Parathyroid adenoma (tissue), 2 donors: Measurements from ENCODE around the gene PLIN4.

Experiments
- H2AFZ ChIP-seq: fragments of 300-600 bp; sonication (generic); one replicate; pipeline ENCODE4 v1.7.0; 2017; ENCODE audit warnings: antibody characterized with exemption, mild to moderate bottlenecking
- H3K27ac ChIP-seq: fragments of 300-600 bp; sonication (generic); one replicate; pipeline ENCODE4 v1.7.0; 2017
- H3K27me3 ChIP-seq: fragments of 300-600 bp; sonication (generic); one replicate; pipeline ENCODE4 v1.7.0; 2017; ENCODE audit warnings: low read length; ENCODE audit not compliant: control insufficient read depth, insufficient read depth
- H3K36me3 ChIP-seq: fragments of 300-600 bp; sonication (generic); one replicate; pipeline ENCODE4 v1.7.0; 2017; ENCODE audit warnings: low read length; ENCODE audit not compliant: control insufficient read depth, insufficient read depth
- H3K4me1 ChIP-seq: fragments of 300-600 bp; sonication (generic); one replicate; pipeline ENCODE4 v1.7.0; 2017; ENCODE audit warnings: control low read depth
- H3K4me2 ChIP-seq: fragments of 300-600 bp; sonication (generic); one replicate; pipeline ENCODE4 v1.7.0; 2017; ENCODE audit warnings: low read length
- H3K4me3 ChIP-seq: fragments of 300-600 bp; sonication (generic); one replicate; pipeline ENCODE4 v1.7.0; 2017; ENCODE audit warnings: low read depth, low read length
- H3K79me2 ChIP-seq: fragments of 300-600 bp; sonication (generic); one replicate; pipeline ENCODE4 v1.7.0; 2017; ENCODE audit warnings: control low read depth
- H3K9ac ChIP-seq: fragments of 300-600 bp; sonication (generic); one replicate; pipeline ENCODE4 v1.7.0; 2017; ENCODE audit warnings: mild to moderate bottlenecking
- H3K9me3 ChIP-seq: fragments of 300-600 bp; sonication (generic); one replicate; pipeline ENCODE4 v1.7.0; 2017; ENCODE audit warnings: low read length; ENCODE audit not compliant: control insufficient read depth
- CTCF ChIP-seq: fragments of 300-600 bp; sonication (generic); IDR thresholded peaks from one replicate; pipeline ENCODE4 v1.7.0; 2017; ENCODE audit warnings: antibody characterized with exemption, mild to moderate bottlenecking
- donor health status: primary hyperparathyroidism.

Gene PLIN4

DNA sequence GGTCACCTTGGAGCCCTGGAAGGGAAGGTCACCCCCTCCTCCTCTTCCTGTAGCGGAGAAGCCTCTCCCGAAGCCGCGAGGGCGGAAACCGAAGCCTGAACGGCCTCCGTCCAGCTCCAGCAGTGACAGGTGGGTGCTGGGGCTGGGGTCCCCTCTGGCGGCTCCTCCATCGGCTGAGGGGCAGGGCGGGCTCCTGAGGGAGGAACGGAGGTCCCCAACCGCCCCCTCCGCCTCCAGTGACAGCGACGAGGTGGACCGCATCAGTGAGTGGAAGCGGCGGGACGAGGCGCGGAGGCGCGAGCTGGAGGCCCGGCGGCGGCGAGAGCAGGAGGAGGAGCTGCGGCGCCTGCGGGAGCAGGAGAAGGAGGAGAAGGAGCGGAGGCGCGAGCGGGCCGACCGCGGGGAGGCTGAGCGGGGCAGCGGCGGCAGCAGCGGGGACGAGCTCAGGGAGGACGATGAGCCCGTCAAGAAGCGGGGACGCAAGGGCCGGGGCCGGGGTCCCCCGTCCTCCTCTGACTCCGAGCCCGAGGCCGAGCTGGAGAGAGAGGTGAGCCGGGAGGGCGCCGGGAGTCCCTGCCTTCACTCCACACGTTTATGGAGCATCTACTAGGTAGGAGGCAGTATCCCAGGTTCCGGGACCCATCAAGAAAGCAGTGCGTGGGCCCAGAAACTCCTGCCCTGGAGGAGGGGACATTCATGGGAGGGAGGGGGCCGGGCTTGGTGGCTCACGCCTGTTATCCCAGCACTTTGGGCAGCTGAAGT lies 24.2 kb downstream of the PLIN4 start:
- Histone ChIP-seq H3K36me3 (no peaks in the 10 kb centered on the region), H3K4me2 (no peak overlapping the region), H3K4me3 (no peak overlapping the region), H3K9me3 (no peaks in the 10 kb centered on the region), H3K9ac (no peak overlapping the region), H2AFZ (no peak overlapping the region), H3K27ac (no peak overlapping the region), H3K4me1 (no peaks in the 10 kb centered on the region), H3K27me3 (no peaks in the 10 kb centered on the region), H3K79me2 (peaks cover 2% of the 10 kb centered on the region)
- no peak for TF ChIP-seq CTCF

DNA sequence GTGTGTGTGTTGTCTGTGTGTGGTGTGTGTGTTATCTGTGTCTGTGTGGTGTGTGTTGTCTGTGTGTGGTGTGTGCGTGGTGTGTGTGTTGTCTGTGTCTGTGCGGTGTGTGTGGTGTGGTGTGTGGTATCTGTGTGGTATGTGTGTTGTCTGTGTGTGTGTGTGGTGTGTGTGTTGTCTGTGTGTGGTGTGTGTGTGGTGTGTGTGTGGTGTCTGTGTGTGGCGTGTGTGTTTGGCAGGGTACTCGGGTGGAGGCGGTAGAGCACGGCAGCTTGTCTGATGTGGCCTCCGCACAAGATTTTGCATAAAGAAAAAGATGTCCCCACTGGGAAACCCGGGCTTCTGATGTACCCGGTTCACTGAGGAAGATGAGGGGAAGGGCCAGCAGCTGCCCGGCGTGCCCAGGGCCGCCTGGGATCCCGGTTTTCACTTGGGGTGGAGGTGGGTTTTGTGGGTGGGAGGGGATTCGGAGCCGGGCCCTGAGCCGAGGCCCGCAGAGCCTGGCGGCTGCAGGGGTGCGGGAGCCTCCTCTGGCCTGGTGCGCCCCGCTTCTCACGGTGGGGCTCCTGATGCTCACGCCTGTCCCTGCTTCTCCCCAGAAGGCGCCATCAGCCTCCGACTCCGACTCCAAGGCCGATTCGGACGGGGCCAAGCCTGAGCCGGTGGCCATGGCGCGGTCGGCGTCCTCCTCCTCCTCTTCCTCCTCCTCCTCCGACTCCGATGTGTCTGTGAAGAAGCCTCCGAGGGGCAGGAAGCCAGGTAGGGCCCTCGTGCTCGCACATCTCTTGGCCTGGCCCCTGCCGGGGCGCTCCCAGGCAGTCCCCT lies 25.0 kb downstream of the PLIN4 start:
- no peak overlapping the region for H3K4me2 ChIP-seq
- H2AFZ ChIP-seq, result no peak overlapping the region
- no peak overlapping the region for H3K9ac ChIP-seq
- TF ChIP-seq CTCF, result no peak
- H3K4me1 ChIP-seq, result no peaks in the 10 kb centered on the region
- H3K79me2 ChIP-seq, result peaks cover 2% of the 10 kb centered on the region
- H3K4me3 ChIP-seq, result no peak overlapping the region
- no peaks in the 10 kb centered on the region for H3K9me3 ChIP-seq
- H3K27ac ChIP-seq, result no peak overlapping the region
- no peaks in the 10 kb centered on the region for H3K36me3 ChIP-seq
- no peaks in the 10 kb centered on the region for H3K27me3 ChIP-seq

GRCh38 chr19:4492337-4493103 lies 25.8 kb downstream of the PLIN4 start:
- Histone ChIP-seq H3K4me2 (no peak overlapping the region), H3K9ac (no peak overlapping the region), H3K9me3 (no peaks in the 10 kb centered on the region), H3K27ac (no peak overlapping the region), H3K79me2 (peaks cover 2% of the 10 kb centered on the region), H3K27me3 (no peaks in the 10 kb centered on the region), H2AFZ (no peak overlapping the region), H3K36me3 (no peaks in the 10 kb centered on the region), H3K4me3 (no peak overlapping the region), H3K4me1 (no peaks in the 10 kb centered on the region)
- TF ChIP-seq CTCF, result no peak

GRCh38 chr19:4491446-4491845 lies 26.8 kb downstream of the PLIN4 start:
- Histone ChIP-seq H2AFZ (no peak overlapping the region), H3K79me2 (peaks cover 2% of the 10 kb centered on the region), H3K27me3 (no peaks in the 10 kb centered on the region), H3K9me3 (no peaks in the 10 kb centered on the region), H3K4me1 (no peaks in the 10 kb centered on the region), H3K4me2 (no peak overlapping the region), H3K27ac (no peak overlapping the region), H3K36me3 (no peaks in the 10 kb centered on the region), H3K9ac (no peak overlapping the region), H3K4me3 (no peak overlapping the region)
- no peak for TF ChIP-seq CTCF
